Activated B cell treated with CpG ODN at 0.5 μM for 24 hours (primary cell): Measurements from ENCODE around the gene PTPRC. TPM values are rescaled to one million over a fixed set of nuclear protein-coding genes. Genes with fewer than 3 reads are reported as not detected.
A peak's percentile ranks its signal among the peaks of the same experiment; 100 is the strongest.

Source experiments
- ATAC-seq: fragments of 200-7000 bp; cut with Tn5 transposase; one replicate; pipeline ENCODE4 v1.10.0; 2021; ENCODE audit warnings: low read depth, mild to moderate bottlenecking, moderate library complexity
- CTCF ChIA-PET: fragments of 350-600 bp; sonication (Branson Sonifier 250); formaldehyde crosslinking; loops from one replicate; lab custom pipeline; 2021; ENCODE audit warnings: antibody characterized with exemption; lab: Charles Lee
- POLR2A ChIA-PET: fragments of 350-600 bp; sonication (Branson Sonifier 250); formaldehyde crosslinking; loops from one replicate; lab custom pipeline; 2021; ENCODE audit warnings: antibody characterized with exemption; lab: Charles Lee
- DNase-seq: peaks from one replicate; pipeline ENCODE4 v3.0.0; 2022
- H3K27ac Mint-ChIP-seq: one replicate; pipeline ENCODE4 v1.8.0; 2020; ENCODE audit warnings: mixed read lengths
- H3K27me3 Mint-ChIP-seq: one replicate; pipeline ENCODE4 v1.8.0; 2021; ENCODE audit warnings: mixed read lengths
- H3K36me3 Mint-ChIP-seq: one replicate; pipeline ENCODE4 v1.8.0; 2021; ENCODE audit warnings: low read depth, mixed read lengths
- H3K4me1 Mint-ChIP-seq: one replicate; pipeline ENCODE4 v1.8.0; 2021; ENCODE audit warnings: mixed read lengths
- H3K4me3 Mint-ChIP-seq: one replicate; pipeline ENCODE4 v1.8.0; 2020; ENCODE audit warnings: mild to moderate bottlenecking, mixed read lengths
- H3K9me3 Mint-ChIP-seq: one replicate; pipeline ENCODE4 v1.8.0; 2020; ENCODE audit warnings: mixed read lengths
- intact Hi-C: fragments of 100-400 bp; cut with micrococcal nuclease; formaldehyde crosslinking; loops from one replicate; pipeline ENCODE4 v1.15.1; 2024
- total RNA-seq: library from RNA; stranded (reverse); gene quantifications from 2 replicates; pipeline ENCODE4 v1.2.3, GENCODE V29; 2022
- TF ChIP-seq, protein P1 (sequence below): fragments of 200-600 bp; IDR thresholded peaks from one replicate; pipeline ENCODE4 v1.8.0; 2022; ENCODE audit warnings: antibody characterized with exemption, mild to moderate bottlenecking

The PTPRC gene, protein sequence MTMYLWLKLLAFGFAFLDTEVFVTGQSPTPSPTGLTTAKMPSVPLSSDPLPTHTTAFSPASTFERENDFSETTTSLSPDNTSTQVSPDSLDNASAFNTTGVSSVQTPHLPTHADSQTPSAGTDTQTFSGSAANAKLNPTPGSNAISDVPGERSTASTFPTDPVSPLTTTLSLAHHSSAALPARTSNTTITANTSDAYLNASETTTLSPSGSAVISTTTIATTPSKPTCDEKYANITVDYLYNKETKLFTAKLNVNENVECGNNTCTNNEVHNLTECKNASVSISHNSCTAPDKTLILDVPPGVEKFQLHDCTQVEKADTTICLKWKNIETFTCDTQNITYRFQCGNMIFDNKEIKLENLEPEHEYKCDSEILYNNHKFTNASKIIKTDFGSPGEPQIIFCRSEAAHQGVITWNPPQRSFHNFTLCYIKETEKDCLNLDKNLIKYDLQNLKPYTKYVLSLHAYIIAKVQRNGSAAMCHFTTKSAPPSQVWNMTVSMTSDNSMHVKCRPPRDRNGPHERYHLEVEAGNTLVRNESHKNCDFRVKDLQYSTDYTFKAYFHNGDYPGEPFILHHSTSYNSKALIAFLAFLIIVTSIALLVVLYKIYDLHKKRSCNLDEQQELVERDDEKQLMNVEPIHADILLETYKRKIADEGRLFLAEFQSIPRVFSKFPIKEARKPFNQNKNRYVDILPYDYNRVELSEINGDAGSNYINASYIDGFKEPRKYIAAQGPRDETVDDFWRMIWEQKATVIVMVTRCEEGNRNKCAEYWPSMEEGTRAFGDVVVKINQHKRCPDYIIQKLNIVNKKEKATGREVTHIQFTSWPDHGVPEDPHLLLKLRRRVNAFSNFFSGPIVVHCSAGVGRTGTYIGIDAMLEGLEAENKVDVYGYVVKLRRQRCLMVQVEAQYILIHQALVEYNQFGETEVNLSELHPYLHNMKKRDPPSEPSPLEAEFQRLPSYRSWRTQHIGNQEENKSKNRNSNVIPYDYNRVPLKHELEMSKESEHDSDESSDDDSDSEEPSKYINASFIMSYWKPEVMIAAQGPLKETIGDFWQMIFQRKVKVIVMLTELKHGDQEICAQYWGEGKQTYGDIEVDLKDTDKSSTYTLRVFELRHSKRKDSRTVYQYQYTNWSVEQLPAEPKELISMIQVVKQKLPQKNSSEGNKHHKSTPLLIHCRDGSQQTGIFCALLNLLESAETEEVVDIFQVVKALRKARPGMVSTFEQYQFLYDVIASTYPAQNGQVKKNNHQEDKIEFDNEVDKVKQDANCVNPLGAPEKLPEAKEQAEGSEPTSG (N-terminal part only)
- total RNA-seq: 426 and 506 TPM in 2 replicates

DNA sequence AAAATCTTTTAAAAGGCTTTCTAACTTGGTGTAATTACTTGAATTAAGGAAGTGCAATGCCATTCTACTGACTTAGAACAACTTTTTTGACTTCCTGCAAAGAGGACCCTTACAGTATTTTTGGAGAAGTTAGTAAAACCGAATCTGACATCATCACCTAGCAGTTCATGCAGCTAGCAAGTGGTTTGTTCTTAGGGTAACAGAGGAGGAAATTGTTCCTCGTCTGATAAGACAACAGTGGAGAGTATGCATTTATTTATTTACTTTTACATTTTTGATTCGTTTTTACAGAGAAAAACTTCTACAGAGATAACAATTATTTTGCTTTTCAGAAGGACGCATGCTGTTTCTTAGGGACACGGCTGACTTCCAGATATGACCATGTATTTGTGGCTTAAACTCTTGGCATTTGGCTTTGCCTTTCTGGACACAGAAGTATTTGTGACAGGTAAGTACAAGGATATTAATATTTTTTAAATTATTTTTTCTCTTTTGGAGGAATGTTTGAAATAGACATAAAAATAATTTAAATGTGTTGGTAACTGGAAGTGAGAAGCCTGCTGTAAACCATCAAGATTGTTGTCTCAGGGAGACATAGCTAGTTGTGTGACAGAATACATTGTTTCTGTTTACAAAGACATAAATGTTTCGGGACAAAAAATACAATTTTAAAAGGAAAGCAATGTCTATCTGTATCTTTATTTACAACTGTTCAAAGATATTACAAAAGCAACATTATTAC is at the start of gene PTPRC:
Gene PTPRC, plus strand, starts transcription at position 147 of the 742 bp plus-strand sequence. Its CDS starts 229 bp downstream, at position 376.
- ATAC-seq: peak; percentile 78
- TF ChIP-seq, protein P1, sequence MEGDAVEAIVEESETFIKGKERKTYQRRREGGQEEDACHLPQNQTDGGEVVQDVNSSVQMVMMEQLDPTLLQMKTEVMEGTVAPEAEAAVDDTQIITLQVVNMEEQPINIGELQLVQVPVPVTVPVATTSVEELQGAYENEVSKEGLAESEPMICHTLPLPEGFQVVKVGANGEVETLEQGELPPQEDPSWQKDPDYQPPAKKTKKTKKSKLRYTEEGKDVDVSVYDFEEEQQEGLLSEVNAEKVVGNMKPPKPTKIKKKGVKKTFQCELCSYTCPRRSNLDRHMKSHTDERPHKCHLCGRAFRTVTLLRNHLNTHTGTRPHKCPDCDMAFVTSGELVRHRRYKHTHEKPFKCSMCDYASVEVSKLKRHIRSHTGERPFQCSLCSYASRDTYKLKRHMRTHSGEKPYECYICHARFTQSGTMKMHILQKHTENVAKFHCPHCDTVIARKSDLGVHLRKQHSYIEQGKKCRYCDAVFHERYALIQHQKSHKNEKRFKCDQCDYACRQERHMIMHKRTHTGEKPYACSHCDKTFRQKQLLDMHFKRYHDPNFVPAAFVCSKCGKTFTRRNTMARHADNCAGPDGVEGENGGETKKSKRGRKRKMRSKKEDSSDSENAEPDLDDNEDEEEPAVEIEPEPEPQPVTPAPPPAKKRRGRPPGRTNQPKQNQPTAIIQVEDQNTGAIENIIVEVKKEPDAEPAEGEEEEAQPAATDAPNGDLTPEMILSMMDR: no peak
- Mint-ChIP-seq H3K27ac (peak within 1 kb of the TSS; percentile 95), H3K4me1 (peaks cover 68% of the 10 kb centered on the region), H3K4me3 (peak within 1 kb of the TSS; percentile 87), H3K9me3 (no peaks in the 10 kb centered on the region), H3K36me3 (peaks cover 34% of the 10 kb centered on the region), H3K27me3 (no peaks in the 10 kb centered on the region)
- DNase-seq: no peak
- ChIA-PET POLR2A (interaction anchor here (0.5 to 11.9 kb wide), 21 partner anchors 11 to 126 kb away, joined by 3 to 307 read pairs (median 5); no protein-coding TSS in a partner anchor), CTCF (interaction anchor here (1.0 to 4.7 kb wide), 6 partner anchors 17 to 47 kb away, joined by 3 to 46 read pairs (median 4); no protein-coding TSS in a partner anchor)
- intact Hi-C loops: loop anchor here (1.0 kb wide), 8 partner anchors 10 to 481 kb away; no protein-coding TSS in a partner anchor

DNA sequence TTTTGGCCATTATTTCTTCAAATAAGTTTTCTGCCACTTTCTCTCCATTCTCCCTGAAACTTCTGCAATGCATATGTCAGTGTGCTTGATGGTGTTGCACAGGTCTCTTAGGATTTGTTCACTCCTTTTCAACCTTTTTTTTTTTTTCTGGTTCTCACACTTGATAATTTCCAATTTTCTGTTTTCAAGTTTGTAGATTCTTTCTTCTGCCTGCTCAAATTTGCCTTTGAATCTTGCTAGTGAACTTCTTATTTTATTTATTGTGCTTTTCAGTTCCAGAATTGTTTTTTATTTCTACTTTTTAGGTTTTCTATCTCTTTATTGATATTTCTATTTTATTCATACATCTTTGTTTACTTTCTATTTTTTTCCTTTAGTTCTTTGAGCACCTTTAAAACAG is 48.4 kb upstream of the PTPRC start:
- H3K27me3 Mint-ChIP-seq: no peaks in the 10 kb centered on the region
- ChIA-PET POLR2A (no interaction called here), CTCF (no interaction called here)
- ATAC-seq (no peak), DNase-seq (no peak)
- H3K4me1 Mint-ChIP-seq: peaks cover 12% of the 10 kb centered on the region
- H3K27ac Mint-ChIP-seq: no peak overlapping the region
- H3K4me3 Mint-ChIP-seq: no peak overlapping the region
- peaks cover 16% of the 10 kb centered on the region for H3K9me3 Mint-ChIP-seq
- peaks cover 23% of the 10 kb centered on the region for H3K36me3 Mint-ChIP-seq
- intact Hi-C loops: loop anchor here (1.0 kb wide), 1 partner anchor 8 kb away; no protein-coding TSS in a partner anchor
- TF ChIP-seq, protein P1: no peak

DNA sequence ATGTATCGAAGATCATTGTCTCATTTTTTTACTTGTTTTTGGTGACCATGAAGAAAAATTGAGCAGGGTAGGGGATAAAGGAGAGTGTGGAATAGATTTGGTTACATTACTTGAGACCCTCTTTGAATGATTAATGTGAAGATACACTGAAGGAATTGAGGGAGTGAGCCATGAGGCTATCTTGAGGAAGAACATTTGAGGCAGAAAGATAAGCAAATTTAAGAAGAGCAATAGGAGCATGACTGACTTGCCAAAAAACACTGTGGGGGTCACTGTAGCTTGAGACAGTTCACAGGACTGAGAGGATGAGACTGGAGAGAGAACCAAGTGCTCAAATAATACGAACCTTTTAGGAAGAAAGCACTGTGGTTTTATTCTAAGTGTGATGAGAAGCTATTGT is 43.1 kb upstream of the PTPRC start:
- intact Hi-C loops: loop anchor here (5.0 kb wide), 4 partner anchors 123 to 693 kb away; partner anchors contain the start of genes C1orf53 and NEK7
- TF ChIP-seq, protein P1: no peak
- peak overlapping the region; percentile 99 for H3K27ac Mint-ChIP-seq
- DNase-seq (no peak), ATAC-seq (no peak)
- no peaks in the 10 kb centered on the region for H3K27me3 Mint-ChIP-seq
- POLR2A ChIA-PET: interaction anchor here (1.0 to 2.2 kb wide), 4 partner anchors 25 to 73 kb away, joined by 3 to 13 read pairs (median 6); partner anchors contain the start of gene PTPRC
- H3K4me1 Mint-ChIP-seq: peaks cover 65% of the 10 kb centered on the region
- CTCF ChIA-PET: interaction anchor here (1.2 to 1.3 kb wide), 2 partner anchors 10 to 24 kb away, joined by 3 read pairs; no protein-coding TSS in a partner anchor
- peak overlapping the region; percentile 55 for H3K4me3 Mint-ChIP-seq
- peaks cover 28% of the 10 kb centered on the region for H3K36me3 Mint-ChIP-seq
- no peaks in the 10 kb centered on the region for H3K9me3 Mint-ChIP-seq
